GM23338 (cell line): Measurements from ENCODE around the gene BET1. TPM values are rescaled to one million over a fixed set of nuclear protein-coding genes. Genes with fewer than 3 reads are reported as not detected.

Experiments used
- ATAC-seq: fragments of 200-7000 bp; cut with Tn5 transposase; 3 replicates; pipeline ENCODE4 v1.9.1; 2020
- DNase-seq: peaks from one replicate; pipeline ENCODE4 v3.0.0-alpha.2; 2015; ENCODE audit warnings: low spot score
- H2AFZ ChIP-seq: fragments of 200-600 bp; sonication (generic); 2 replicates; pipeline ENCODE4 v1.8.0; 2016; ENCODE audit warnings: antibody characterized with exemption, mild to moderate bottlenecking, moderate library complexity
- H3F3A ChIP-seq: fragments of 200-600 bp; sonication (generic); replicated peaks from 2 replicates; pipeline ENCODE4 v1.8.0; 2017; ENCODE audit warnings: antibody characterized with exemption, mixed run types, low read depth
- H3K27ac ChIP-seq: fragments of 200-600 bp; sonication (generic); 2 replicates; pipeline ENCODE4 v1.6.1; 2016; ENCODE audit warnings: low read depth
- H3K27me3 ChIP-seq: fragments of 200-600 bp; sonication (generic); 2 replicates; pipeline ENCODE4 v1.8.0; 2016; ENCODE audit warnings: mild to moderate bottlenecking, mixed run types, moderate library complexity; ENCODE audit not compliant: insufficient read depth
- H3K36me3 ChIP-seq: fragments of 200-600 bp; sonication (generic); 2 replicates; pipeline ENCODE4 v1.8.0; 2016; ENCODE audit warnings: mild to moderate bottlenecking; ENCODE audit not compliant: insufficient read depth
- H3K4me1 ChIP-seq: fragments of 200-600 bp; sonication (generic); 2 replicates; pipeline ENCODE4 v1.8.0; 2016; ENCODE audit warnings: mild to moderate bottlenecking, moderate library complexity; ENCODE audit not compliant: insufficient read depth
- H3K4me2 ChIP-seq: fragments of 200-600 bp; sonication (generic); 2 replicates; pipeline ENCODE4 v1.7.1; 2017; ENCODE audit warnings: mixed run types
- H3K4me3 ChIP-seq: fragments of 200-600 bp; sonication (generic); 2 replicates; pipeline ENCODE4 v1.6.1; 2016; ENCODE audit warnings: mixed run types
- H3K79me2 ChIP-seq: fragments of 200-600 bp; sonication (generic); replicated peaks from 2 replicates; pipeline ENCODE4 v1.8.0; 2017; ENCODE audit warnings: mild to moderate bottlenecking; ENCODE audit not compliant: insufficient read depth
- H3K9me2 ChIP-seq: fragments of 200-600 bp; sonication (generic); 2 replicates; pipeline ENCODE4 v1.8.0; 2017; ENCODE audit not compliant: insufficient read depth
- H4K20me1 ChIP-seq: fragments of 200-600 bp; sonication (generic); replicated peaks from 2 replicates; pipeline ENCODE4 v1.8.0; 2017; ENCODE audit warnings: mild to moderate bottlenecking; ENCODE audit not compliant: insufficient read depth
- H3K27ac Mint-ChIP-seq: 2 replicates; pipeline ENCODE4 v1.8.0; 2020; ENCODE audit warnings: inconsistent platforms, mild to moderate bottlenecking, moderate library complexity, mixed read lengths
- H3K27me3 Mint-ChIP-seq: 3 replicates; pipeline ENCODE4 v1.8.0; 2022; ENCODE audit warnings: low read depth, mild to moderate bottlenecking, moderate library complexity, mixed read lengths, inconsistent platforms; ENCODE audit not compliant: insufficient read depth, poor library complexity
- H3K36me3 Mint-ChIP-seq: 3 replicates; pipeline ENCODE4 v1.8.0; 2021; ENCODE audit warnings: low read depth, mild to moderate bottlenecking, inconsistent platforms, moderate library complexity, mixed read lengths
- H3K4me1 Mint-ChIP-seq: 3 replicates; pipeline ENCODE4 v1.8.0; 2020; ENCODE audit warnings: mild to moderate bottlenecking, inconsistent platforms, mixed read lengths
- H3K4me3 Mint-ChIP-seq: 3 replicates; pipeline ENCODE4 v1.8.0; 2021; ENCODE audit warnings: moderate library complexity, mild to moderate bottlenecking, inconsistent platforms, mixed read lengths
- H3K9me3 Mint-ChIP-seq: 3 replicates; pipeline ENCODE4 v1.8.0; 2020; ENCODE audit warnings: moderate library complexity, mild to moderate bottlenecking, inconsistent platforms, mixed read lengths
- CREB1 ChIP-seq: fragments of 250-450 bp; sonication (Bioruptor Pico); IDR thresholded peaks from 2 replicates; pipeline ENCODE4 v1.5.0; 2020; ENCODE audit warnings: low read depth, mild to moderate bottlenecking, moderate library complexity
- EZH2 ChIP-seq: fragments of 200-600 bp; sonication (generic); IDR thresholded peaks from one replicate; pipeline ENCODE4 v1.8.0; 2017; ENCODE audit warnings: antibody characterized with exemption, mild to moderate bottlenecking, low read depth; ENCODE audit not compliant: unreplicated experiment
- EZH2phosphoT487 ChIP-seq: fragments of 200-600 bp; sonication (generic); IDR thresholded peaks from one replicate; pipeline ENCODE4 v1.8.1; 2018; ENCODE audit warnings: antibody characterized with exemption; ENCODE audit not compliant: unreplicated experiment
- JUNB ChIP-seq: IDR thresholded peaks from one replicate; pipeline ENCODE4 v1.6.1; 2016; ENCODE audit warnings: antibody characterized with exemption; ENCODE audit not compliant: unreplicated experiment
- STAT1 ChIP-seq: IDR thresholded peaks from one replicate; pipeline ENCODE4 v1.6.1; 2016; ENCODE audit warnings: antibody characterized with exemption; ENCODE audit not compliant: unreplicated experiment
- ZNF114 ChIP-seq: fragments of 250-450 bp; sonication (Bioruptor Pico); IDR thresholded peaks from 2 replicates; pipeline ENCODE4 v1.5.0; 2020; ENCODE audit warnings: mild to moderate bottlenecking, moderate library complexity
- polyA plus RNA-seq: library from polyadenylated mRNA; unstranded; fragments of >200 nt; fragmentation: Nextera tagmentation; extraction: Ambion mirVana; gene quantifications from 2 replicates; pipeline ENCODE4 v1.2.1, GENCODE V29; 2016
- total RNA-seq: library from RNA; depleted of rRNA; stranded (reverse); fragments of >200 nt; shearing (Covaris generic); gene quantifications from 2 replicates; pipeline ENCODE4 v1.2.3, GENCODE V29; 2014
- TF ChIP-seq, protein P1 (sequence below), 2 experiments: fragments of 200-600 bp in 1 of 2; sonication (generic) in 1 of 2; conservative IDR thresholded peaks; 2 replicates each; pipeline versions ENCODE4 v1.5.1 to v1.6.1; 2016 to 2017; ENCODE audit warnings: antibody characterized with exemption in 2 of 2, low read depth in 2 of 2, mild to moderate bottlenecking in 2 of 2, moderate library complexity in 1 of 2
- TF ChIP-seq, protein P2 (sequence below): fragments of 250-450 bp; sonication (Bioruptor Pico); IDR thresholded peaks from 2 replicates; pipeline ENCODE4 v1.5.0; 2020; ENCODE audit warnings: mild to moderate bottlenecking, moderate library complexity
- TF ChIP-seq, protein P3 (sequence below): IDR thresholded peaks from 2 replicates; pipeline ENCODE4 v1.6.1; 2016; ENCODE audit warnings: antibody characterized with exemption

Gene BET1
- total and polyA plus RNA-seq, 2 experiments from 2014 or later: 42.2 to 69.2 TPM

DNA sequence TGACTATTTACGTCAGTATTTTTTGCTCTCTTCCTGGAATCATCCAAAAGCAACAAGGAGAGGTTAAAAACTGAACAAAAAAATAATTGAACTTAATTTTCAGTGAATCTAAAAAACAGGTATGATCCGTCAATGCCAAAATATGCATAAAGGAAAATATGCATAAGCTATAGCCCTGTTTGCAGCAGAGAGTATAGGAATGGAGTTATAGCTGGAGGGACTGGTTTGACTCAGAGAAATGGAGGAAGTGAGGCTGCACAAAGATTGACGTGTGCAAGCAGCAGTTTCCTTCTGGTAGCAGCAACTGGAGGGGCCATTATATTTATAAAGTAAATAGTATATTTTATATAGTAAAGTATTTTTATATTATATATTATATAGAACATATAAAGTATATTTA is 45.5 kb downstream of the BET1 start:
- TF ChIP-seq, protein P1, sequence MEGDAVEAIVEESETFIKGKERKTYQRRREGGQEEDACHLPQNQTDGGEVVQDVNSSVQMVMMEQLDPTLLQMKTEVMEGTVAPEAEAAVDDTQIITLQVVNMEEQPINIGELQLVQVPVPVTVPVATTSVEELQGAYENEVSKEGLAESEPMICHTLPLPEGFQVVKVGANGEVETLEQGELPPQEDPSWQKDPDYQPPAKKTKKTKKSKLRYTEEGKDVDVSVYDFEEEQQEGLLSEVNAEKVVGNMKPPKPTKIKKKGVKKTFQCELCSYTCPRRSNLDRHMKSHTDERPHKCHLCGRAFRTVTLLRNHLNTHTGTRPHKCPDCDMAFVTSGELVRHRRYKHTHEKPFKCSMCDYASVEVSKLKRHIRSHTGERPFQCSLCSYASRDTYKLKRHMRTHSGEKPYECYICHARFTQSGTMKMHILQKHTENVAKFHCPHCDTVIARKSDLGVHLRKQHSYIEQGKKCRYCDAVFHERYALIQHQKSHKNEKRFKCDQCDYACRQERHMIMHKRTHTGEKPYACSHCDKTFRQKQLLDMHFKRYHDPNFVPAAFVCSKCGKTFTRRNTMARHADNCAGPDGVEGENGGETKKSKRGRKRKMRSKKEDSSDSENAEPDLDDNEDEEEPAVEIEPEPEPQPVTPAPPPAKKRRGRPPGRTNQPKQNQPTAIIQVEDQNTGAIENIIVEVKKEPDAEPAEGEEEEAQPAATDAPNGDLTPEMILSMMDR (conservative IDR thresholded peaks at IDR 0.05; ENCODE audit: low read depth in 2 of 2): no peak
- TF ChIP-seq EZH2phosphoT487 (no peak), STAT1 (no peak), EZH2 (no peak), ZNF114 (CRISPR knock-in tag) (no peak), JUNB (no peak), CREB1 (CRISPR knock-in tag) (no peak)
- TF ChIP-seq, protein P2, sequence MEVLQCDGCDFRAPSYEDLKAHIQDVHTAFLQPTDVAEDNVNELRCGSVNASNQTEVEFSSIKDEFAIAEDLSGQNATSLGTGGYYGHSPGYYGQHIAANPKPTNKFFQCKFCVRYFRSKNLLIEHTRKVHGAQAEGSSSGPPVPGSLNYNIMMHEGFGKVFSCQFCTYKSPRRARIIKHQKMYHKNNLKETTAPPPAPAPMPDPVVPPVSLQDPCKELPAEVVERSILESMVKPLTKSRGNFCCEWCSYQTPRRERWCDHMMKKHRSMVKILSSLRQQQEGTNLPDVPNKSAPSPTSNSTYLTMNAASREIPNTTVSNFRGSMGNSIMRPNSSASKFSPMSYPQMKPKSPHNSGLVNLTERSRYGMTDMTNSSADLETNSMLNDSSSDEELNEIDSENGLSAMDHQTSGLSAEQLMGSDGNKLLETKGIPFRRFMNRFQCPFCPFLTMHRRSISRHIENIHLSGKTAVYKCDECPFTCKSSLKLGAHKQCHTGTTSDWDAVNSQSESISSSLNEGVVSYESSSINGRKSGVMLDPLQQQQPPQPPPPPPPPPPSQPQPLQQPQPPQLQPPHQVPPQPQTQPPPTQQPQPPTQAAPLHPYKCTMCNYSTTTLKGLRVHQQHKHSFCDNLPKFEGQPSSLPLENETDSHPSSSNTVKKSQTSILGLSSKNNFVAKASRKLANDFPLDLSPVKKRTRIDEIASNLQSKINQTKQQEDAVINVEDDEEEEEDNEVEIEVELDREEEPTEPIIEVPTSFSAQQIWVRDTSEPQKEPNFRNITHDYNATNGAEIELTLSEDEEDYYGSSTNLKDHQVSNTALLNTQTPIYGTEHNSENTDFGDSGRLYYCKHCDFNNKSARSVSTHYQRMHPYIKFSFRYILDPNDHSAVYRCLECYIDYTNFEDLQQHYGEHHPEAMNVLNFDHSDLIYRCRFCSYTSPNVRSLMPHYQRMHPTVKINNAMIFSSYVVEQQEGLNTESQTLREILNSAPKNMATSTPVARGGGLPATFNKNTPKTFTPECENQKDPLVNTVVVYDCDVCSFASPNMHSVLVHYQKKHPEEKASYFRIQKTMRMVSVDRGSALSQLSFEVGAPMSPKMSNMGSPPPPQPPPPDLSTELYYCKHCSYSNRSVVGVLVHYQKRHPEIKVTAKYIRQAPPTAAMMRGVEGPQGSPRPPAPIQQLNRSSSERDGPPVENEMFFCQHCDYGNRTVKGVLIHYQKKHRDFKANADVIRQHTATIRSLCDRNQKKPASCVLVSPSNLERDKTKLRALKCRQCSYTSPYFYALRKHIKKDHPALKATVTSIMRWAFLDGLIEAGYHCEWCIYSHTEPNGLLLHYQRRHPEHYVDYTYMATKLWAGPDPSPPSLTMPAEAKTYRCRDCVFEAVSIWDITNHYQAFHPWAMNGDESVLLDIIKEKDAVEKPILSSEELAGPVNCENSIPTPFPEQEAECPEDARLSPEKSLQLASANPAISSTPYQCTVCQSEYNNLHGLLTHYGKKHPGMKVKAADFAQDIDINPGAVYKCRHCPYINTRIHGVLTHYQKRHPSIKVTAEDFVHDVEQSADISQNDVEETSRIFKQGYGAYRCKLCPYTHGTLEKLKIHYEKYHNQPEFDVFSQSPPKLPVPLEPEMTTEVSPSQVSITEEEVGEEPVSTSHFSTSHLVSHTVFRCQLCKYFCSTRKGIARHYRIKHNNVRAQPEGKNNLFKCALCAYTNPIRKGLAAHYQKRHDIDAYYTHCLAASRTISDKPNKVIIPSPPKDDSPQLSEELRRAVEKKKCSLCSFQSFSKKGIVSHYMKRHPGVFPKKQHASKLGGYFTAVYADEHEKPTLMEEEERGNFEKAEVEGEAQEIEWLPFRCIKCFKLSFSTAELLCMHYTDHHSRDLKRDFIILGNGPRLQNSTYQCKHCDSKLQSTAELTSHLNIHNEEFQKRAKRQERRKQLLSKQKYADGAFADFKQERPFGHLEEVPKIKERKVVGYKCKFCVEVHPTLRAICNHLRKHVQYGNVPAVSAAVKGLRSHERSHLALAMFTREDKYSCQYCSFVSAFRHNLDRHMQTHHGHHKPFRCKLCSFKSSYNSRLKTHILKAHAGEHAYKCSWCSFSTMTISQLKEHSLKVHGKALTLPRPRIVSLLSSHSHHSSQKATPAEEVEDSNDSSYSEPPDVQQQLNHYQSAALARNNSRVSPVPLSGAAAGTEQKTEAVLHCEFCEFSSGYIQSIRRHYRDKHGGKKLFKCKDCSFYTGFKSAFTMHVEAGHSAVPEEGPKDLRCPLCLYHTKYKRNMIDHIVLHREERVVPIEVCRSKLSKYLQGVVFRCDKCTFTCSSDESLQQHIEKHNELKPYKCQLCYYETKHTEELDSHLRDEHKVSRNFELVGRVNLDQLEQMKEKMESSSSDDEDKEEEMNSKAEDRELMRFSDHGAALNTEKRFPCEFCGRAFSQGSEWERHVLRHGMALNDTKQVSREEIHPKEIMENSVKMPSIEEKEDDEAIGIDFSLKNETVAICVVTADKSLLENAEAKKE (CRISPR knock-in tag): no peak
- TF ChIP-seq, protein P3, sequence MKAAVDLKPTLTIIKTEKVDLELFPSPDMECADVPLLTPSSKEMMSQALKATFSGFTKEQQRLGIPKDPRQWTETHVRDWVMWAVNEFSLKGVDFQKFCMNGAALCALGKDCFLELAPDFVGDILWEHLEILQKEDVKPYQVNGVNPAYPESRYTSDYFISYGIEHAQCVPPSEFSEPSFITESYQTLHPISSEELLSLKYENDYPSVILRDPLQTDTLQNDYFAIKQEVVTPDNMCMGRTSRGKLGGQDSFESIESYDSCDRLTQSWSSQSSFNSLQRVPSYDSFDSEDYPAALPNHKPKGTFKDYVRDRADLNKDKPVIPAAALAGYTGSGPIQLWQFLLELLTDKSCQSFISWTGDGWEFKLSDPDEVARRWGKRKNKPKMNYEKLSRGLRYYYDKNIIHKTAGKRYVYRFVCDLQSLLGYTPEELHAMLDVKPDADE: no peak
- H3K79me2 ChIP-seq: no peaks in the 10 kb centered on the region
- H3K4me3 ChIP-seq: no peak overlapping the region
- Mint-ChIP-seq H3K36me3 (no peaks in the 10 kb centered on the region), H3K4me3 (no peak overlapping the region), H3K4me1 (no peaks in the 10 kb centered on the region), H3K27me3 (no peaks in the 10 kb centered on the region), H3K9me3 (no peaks in the 10 kb centered on the region), H3K27ac (no peak overlapping the region)
- no peak overlapping the region for H3K4me2 ChIP-seq
- H4K20me1 ChIP-seq: no peaks in the 10 kb centered on the region
- H3K27me3 ChIP-seq: no peaks in the 10 kb centered on the region
- H3K4me1 ChIP-seq: no peaks in the 10 kb centered on the region
- H3K9me2 ChIP-seq: no peaks in the 10 kb centered on the region
- no peaks in the 10 kb centered on the region for H3K36me3 ChIP-seq
- no peak overlapping the region for H2AFZ ChIP-seq
- H3F3A ChIP-seq: no peaks in the 10 kb centered on the region
- H3K27ac ChIP-seq: no peak overlapping the region
- DNase-seq (no peak), ATAC-seq (no peak)
